ENCODE results near the gene LDHB.
"Not testable (repeated sequence)": the region's sequence is repeated elsewhere in the genome, so short reads cannot be mapped to it uniquely, and the experiment has no call there.

LDHB gene

DNA sequence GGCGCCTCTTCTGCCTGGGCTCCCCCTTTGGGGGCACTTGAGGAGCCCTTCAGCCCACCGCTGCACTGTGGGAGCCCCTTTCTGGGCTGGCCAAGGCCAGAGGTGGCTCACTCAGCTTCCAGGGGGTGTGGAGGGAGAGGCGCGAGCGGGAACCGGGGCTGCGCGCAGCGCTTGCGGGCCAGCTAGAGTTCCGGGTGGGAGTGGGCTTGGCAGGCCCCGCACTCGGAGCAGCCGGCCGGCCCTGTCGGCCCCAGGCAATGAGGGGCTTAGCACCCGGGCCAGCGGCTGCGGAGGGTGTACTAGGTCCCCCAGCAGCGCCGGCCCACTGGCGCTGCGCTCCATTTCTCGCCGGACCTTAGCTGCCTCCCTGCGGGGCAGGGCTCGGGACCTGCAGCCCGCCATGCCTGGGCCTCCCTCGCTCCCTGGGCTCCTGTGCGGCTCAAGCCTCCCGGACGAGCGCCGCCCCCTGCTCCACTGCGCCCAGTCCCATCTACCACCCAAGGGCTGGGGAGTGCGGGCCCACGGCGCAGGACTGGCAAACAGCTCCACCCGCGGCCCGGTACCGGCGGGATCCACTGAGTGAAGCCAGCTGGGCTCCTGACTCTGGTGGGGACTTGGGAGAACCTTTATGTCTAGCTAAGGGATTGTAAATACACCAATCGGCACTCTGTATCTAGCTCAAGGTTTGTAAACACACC is 3.9 kb upstream of the LDHB start:
- DNase-seq, result not testable (repeated sequence)

DNA sequence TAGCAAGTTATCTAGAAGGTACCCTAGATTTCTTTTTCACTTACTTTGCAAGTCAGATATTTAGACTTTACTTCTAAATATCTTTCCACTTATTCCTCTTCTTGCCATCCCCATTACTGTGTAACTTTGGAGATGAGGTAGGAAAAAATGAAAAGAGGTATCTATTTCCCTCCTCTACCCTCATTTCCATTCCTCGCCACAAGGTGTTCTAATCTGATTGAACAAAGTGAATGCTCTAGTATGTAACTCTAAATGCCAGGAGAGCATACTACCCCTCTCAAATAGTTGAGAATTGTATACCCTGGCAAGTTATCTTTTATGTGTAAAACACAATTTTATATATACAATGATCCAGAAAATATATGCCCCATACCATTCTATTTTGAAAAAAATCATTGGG is 1.7 kb upstream of the LDHB start:
- DNase-seq, result no peak

DNA sequence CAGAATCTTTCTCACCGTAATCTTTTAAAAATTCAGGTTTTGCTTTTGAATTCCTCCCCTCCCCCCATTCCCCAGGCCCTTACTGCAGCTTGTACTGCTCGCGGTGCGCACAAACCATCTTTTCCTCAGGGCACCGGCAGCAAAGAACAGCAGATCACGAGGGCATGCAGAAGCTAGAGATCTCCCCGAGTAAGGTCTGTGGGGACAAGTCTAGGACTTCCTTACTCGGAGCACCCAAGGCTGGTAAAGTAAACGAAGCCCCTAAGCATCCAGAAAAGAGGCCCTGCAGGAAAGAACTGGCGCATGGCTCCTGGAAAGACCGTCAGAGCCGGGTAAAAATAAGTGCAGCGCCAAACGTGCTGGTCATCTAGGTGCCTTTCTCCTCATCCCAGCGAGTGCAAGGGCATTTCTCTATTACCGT is 727 bp downstream of the LDHB start:
- DNase-seq, result no peak

DNA sequence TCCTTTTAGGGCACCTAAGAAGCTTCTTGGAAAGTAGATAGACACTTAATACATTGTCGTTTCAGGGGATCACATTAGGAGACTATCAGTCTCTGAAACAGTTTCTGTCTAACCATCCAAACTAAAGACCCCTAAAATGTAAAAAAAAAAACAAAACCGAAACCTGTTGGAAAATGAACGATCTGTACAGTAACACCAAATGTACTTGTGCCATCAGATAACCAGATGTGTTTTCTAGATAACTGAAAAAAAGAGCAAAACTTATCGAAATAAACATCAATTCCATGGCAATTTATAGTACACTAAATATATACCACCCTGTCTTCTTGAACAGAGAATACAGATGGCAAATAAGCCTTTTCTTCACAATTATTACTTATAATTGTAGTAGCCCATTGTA is 2.1 kb downstream of the LDHB start:
- DNase-seq, result no peak

DNA sequence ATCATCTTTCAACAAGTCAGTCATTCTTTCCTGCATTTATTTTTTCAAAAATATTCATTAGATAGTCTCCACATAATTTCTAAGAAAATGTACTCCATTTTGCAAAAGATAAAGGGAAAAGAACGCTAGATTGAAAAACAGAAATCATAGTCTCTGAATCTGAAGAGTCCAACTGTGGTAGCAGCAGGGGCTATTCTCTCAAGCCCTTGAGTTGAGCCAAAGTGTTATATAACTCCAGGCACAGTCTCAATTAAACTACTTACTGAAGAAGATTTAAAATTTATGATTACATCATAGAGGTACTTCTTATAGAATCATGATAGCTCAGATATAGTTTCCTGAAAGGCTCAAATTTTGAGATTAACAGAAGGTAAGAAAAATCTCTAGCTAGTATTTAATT is 5.8 kb downstream of the LDHB start:
- no peak for DNase-seq

DNA sequence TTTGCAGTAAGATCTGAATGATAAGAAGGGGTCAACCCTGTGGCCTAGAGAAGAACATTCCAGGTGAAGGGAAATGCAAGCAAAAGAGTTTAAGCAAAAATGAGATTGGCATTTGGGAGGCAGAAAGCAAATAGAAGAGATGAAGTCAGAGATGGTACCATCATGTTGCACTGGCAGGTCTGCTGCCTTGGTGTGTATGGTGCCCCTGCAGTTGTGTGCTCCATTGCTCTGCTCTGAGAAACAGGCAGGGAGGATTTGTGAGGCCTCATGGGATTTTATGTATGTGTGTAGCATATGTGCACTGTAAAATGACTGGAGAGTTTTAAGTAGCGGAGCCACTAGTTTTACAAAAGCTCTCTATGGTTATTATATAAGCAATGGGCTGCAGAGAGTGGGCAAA is 6.6 kb downstream of the LDHB start:
- DNase-seq, result no peak

DNA sequence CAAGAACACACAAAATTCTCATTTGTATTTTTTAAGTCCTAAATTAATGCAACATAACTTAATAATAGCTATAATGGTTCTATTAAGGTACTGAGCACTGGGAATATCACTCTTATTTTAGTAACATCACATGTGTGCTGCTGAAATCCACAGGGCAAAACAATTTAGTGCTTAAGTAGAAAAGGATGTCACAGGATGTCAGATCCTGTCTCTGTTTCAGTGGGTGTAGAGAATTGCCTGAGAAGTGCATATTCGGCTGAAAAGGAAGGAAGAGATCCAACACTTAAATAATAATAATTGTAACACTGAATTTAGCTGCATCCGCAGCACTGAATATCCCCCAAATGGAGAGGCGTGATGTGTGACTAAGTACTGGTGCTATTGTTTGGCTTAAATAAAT is 8.6 kb downstream of the LDHB start:
- no peak for DNase-seq

DNA sequence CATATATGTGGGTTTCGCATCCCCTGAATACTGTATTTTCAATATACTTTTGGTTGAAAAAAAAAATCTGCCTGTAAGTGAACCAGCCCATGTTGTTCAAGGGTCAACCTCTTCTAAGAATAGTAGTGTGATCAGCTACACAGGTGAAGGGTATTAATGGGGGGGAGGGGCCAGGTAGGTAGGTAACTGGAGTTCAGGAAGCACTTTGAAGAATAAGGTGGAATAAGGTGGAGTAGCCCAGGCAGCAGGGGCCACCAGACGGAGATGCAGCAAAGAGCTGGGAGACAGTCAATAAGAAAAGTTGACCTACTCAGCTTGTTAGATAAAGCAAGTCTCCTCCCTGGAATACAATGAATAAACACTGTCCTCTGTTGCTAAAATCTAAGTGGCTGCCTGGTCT is 9.3 kb downstream of the LDHB start:
- no peak for DNase-seq

DNA sequence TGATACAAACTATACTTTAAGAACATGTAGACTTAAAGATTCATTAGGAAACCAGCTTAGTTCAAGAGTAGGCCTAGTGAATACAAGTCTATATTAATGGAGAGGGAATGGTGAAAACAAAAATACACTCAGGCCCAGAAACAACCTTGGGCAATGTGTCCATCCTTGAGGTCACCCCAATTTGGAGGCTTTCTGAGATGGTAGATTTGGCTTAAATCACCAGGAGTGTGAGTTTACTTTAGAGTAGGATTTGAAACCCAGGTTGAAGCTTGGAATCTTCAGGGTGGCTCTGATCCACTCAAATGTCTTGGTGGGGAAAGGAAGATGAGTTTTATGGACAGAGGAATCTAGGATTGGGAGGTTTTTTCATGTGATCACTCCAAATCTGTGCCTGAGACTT is 10.5 kb downstream of the LDHB start:
- no peak for DNase-seq

DNA sequence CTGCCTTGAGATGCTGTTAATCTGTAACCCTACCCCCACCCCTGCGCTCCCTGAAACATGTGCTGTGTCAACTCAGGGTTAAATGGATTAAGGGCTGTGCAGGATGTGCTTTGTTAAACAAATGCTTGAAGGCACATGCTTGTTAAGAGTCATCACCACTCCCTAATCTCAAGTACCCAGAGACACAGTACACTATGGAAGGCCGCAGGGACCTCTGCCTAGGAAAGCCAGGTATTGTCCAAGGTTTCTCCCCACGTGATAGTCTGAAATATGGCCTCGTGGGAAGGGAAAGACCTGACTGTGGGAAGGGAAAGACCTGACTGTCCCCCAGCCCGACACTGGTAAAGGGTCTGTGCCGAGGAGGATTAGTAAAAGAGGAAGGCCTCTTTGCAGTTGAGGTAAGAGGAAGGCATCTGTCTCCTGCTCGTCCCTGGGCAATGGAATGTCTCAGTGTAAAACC is 12.6 kb downstream of the LDHB start:
- not testable (repeated sequence) for DNase-seq

DNA sequence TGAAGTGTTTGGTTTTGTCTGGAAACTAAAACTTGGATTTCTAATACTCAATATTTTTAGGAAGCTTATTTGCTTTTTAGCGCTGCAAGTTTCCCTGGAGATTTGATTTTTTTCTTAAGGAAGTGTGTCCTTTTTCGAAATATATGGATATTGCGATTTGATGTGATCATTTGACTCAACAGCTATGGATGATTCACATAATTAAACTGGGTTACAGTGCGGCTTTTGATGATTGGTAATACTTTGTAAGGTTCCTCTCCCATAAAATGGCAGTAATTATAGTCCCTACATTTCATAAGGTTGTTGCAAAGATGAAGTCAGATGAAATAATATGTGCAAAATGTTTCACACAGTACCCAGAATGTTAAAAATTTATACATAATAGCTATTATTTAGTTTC is 13.1 kb downstream of the LDHB start:
- DNase-seq, result no peak

DNA sequence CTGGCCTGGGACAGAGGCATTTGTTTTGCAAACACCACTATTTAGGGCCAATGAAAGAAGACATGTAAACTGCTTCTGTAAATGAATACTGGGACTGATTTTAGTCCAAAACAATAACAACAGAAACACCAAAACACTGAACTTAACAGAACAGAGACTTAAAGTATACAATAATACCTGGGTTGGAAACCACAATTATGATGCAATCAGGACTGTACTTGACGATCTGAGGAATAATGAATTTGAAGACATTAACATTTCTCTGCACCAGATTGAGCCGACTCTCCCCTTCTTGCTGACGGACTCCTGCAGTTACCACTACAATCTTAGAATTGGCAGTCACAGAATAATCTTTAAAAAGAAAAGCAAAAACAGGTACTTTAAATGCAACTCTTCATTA is 13.9 kb downstream of the LDHB start:
- no peak for DNase-seq

DNA sequence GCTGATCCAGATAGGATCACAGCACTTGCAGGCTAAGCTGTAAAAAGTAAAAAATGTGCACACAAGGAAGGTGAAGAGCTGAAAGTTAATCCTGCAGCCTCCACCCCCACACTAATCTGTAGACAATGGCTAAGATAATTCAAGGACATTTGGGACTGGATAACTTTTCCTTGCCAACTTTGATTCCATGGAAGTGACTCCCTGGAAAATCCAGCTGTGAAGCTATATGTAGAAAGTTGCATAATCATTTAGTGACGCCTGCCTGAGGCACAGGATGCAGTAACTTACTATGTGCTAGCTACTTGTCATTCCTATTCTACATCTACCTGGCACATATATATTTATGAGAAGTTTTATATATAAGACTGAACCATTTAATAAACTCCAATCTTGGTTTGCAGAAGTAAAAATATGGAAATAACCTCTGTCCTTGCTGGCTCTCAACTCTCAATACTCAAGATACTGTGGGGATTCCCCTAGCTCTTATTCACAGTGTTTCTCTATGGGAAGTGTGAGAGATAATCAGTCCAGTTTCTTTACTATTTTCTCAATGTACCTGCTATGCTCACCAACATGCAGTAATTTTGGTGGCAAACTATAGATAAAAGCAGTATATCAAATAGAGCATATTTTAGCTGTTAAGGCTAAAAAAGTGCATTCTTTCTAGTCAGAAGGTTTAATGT is 14.8 kb downstream of the LDHB start:
- no peak for DNase-seq

DNA sequence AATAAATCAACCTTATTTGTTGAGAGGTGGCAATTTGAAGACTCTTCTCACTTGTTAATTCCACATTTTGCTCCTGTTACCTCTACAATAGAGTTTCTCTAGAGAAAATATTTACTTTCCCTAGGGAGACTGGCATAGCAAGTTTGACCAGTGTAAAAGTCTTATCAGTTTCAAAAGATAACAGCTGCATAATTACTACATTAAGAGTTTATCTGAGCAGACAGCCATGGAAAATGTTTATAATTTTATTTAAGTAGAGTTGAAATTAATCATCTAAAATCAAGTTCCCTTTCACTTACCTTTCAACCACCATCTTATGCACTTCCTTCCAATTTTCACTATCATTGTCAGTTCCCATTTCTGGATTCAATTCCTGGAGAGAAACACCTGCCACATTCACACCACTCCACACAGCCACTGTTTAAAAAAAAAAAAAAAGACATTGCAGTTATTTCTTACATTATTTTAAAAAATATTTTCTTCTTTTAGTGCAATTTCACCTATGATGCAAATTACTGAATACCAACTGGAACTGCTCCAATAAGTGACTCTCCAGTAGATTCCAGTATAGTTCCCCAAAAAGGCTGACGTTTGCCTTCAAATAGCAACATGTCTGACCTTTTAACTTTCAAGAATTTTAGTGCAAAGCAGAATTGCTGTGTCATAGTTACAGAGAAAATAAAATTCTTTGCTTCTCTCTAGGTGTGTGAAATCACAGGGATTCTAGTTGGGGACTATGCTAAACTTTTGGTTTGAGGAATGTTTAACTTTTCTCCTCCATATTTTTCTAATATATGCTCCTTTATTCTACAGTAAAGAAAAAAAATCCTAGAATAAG is 19.4 kb downstream of the LDHB start:
- DNase-seq, result no peak

DNA sequence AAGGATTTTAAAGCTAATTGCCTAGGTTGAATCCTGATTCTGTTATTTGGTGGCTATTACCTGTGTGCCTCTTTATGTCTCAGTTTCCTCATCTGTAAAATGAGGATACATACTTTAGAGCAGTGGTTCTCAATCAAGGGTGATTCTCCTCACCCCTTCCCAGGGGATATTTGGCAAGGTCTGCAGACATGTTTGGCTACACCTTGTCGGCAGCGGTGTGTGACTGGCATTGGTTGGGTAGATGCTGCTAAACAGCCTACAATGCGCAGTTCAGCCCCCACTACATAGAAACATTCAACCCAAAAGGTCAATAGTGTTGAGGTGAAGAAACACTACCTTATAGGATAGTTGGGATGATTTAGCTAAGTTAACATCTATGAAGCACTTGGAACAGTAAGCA is 23.4 kb downstream of the LDHB start:
- no peak for DNase-seq

DNA sequence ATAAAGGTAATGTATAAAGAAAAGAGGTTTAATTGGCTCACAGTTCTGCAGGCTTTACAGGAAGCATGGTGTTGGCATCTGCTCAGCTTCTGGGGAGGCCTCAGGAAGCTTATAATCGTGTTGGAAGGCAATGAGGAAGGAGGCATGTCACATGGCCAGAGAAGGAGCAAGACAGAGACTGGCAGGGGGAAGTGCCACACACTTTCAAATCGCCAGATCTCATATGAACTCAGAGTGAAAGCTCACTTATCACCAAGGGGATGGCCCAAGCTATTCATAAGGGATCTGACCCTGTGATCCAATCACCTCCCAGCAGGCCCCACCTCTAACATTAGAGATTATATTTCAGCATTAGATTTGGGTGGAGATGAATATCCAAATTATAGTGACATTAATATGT is 26.3 kb downstream of the LDHB start:
- no peak for DNase-seq

DNA sequence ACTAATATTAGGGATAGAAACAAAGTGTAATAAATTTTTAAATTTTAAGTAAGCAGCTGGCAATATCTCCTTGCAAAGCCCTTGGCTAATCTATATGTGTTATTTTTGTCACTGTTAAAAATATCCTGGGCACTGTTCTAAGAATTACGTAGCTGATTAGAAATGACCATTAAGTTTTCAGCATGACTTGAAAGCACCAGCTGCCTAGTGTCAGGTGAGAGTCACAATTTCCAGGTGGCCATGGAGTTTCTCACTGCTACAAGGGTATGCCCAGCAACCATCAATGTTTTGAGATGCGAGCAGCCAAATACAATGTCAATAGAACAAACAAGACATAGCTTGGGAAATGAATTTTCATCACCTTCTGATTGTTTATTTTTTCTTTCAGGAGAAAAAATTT is 29.7 kb downstream of the LDHB start:
- no peak for DNase-seq

DNA sequence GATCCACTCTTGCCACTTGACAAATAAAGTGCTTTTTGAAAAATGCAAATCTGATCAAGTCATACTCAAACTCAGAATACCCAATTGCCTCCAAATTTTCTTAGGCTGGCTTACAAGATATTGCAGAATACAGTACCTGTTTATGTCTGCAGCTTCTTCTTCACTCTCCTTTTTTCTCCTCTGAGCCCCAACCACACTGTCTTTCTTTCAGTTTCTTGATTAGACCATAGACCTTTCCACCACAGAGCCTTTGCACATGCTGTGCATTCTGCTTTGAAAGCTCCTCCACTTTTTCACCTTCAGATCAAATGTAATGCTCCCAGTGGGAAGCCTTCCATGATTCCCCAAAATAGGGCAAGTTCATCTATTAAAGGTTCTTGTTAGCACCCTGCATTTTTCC is 39.1 kb downstream of the LDHB start:
- no peak for DNase-seq

DNA sequence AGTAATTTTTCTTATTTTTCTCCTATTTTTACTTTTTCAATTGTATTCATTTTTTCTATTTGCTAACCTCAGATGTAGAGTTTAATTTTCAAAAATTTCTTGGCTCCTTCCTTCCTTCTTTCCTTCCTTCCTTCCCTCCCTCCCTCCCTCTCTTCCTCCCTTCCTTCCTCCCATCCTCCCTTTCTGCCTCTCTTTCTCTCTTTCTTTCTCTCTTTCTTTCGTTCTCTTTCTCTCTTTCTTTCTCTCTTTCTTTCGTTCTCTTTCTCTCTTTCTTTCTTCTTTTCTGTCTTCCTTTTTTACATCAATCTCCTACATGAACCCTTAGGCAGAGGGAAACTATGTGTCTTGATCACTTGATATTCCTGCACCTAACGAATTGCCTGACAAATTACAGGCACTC is 40.6 kb downstream of the LDHB start:
- no peak for DNase-seq

DNA sequence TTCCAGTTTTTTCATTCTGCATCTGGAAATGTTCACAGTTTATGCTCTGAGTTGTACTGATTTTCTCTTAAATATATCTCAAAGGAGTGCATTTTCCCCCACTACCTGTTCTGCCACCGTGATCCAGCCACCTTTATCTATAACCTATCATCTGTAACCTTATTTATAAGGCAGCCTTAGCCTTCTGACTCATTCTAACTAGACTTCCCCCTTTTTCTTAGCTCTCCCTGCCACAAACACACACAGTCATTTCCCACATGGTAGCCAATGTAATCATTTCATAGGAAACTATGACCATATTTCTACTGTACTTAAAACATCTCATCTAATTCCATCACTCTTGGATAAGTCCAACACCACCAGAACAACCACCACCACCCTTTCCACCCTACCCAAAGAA is 42.2 kb downstream of the LDHB start:
- DNase-seq, result no peak

DNA sequence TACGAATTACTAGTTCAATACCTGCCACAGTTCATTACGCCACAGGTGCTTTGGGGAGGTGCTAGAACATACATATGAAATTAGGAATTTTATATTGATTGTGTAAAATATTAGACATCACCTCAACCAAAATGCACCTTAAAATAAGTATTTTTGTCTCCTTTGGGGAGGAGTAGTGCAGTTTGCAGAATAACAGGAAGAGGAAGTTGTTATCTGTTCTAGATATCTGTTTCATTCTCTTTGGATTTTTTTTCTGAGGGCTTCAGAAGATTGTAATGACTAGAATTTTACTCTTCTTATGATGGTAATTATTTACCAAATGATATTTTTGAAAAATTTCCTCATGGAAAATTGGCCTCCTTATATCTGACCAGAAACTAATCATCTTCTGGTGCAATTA is 43.1 kb downstream of the LDHB start:
- DNase-seq, result no peak

DNA sequence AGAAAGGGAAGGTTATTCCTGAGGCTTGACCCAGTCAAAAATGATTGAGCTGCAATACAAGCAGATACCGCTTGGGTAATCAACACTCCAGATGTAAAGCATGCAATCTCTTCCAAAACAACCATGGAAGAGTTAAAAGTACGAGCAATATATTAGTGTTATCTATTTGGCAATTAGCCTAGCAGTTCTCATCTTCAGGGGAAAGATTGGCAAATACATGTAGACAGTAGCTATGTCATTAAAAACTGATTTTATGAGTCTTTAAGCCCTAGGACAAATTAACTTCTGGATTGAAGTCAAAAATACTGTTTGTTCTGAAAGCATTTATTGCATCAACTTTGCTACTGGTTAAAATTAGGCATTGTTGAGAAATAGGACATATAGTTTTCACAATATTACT is 43.7 kb downstream of the LDHB start:
- no peak for DNase-seq

DNA sequence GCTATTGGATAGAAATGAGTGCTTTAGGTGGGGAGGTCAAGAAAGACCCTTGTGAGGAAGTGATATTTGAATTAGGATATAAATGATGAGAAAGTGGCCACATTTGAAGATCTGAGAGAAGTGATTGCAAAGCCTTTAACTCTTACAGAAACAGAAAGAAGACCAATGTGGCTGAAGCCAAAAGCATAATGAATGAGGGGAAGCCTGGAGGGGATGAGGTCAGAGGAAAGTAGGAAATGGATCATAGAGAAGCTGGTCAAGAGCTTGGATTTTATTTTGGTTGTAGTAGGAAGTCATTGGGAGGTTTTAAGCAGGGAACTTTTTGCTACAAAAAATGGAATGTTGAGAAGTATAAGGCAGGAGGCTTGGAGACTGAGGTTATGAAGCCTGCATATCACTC is 49.4 kb downstream of the LDHB start:
- DNase-seq, result no peak

DNA sequence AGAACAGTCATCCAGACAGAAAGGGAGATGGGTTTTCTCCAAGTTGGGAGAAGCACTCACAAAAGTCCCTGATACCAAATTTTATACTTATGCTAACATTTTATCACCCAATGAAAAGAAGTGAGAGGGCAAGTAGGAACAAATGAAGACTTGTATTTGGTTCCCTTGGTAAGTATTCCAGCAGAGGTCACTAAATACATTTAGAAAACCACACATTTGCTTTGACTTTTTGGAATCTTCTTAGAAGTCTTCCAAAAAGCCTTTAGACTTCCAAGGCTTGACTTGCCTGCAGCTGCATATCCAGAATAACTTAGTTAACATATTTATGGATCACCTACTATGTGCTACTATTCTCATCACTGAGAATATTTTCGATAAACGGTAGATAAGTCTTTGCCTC is 49.9 kb downstream of the LDHB start:
- no peak for DNase-seq
